Progenitor cell of endocrine pancreas (in vitro differentiated cells): ENCODE results near the gene PRR30. TPM values are rescaled to one million over a fixed set of nuclear protein-coding genes. Genes with fewer than 3 reads are reported as not detected.

Source experiments
- DNase-seq: peaks from one replicate; pipeline ENCODE4 v3.0.0; 2021; ENCODE audit warnings: low spot score; ENCODE audit not compliant: unreplicated experiment
- H3K27ac Mint-ChIP-seq: 2 replicates; pipeline ENCODE4 v1.8.0; 2021; ENCODE audit warnings: mild to moderate bottlenecking, moderate library complexity, mixed read lengths
- H3K27me3 Mint-ChIP-seq: 2 replicates; pipeline ENCODE4 v1.8.0; 2021; ENCODE audit warnings: mixed read lengths
- H3K36me3 Mint-ChIP-seq: 2 replicates; pipeline ENCODE4 v1.8.0; 2022; ENCODE audit warnings: mixed read lengths; ENCODE audit not compliant: insufficient read depth
- H3K4me1 Mint-ChIP-seq: 2 replicates; pipeline ENCODE4 v1.8.0; 2021; ENCODE audit warnings: low read depth, mixed read lengths
- H3K4me3 Mint-ChIP-seq: 2 replicates; pipeline ENCODE4 v1.8.0; 2021; ENCODE audit warnings: low read depth, mild to moderate bottlenecking, moderate library complexity, mixed read lengths
- H3K9me3 Mint-ChIP-seq: 2 replicates; pipeline ENCODE4 v1.8.0; 2021; ENCODE audit warnings: low read depth, mixed read lengths
- CTCF ChIP-seq: fragments of 200-600 bp; sonication (generic); IDR thresholded peaks from one replicate; pipeline ENCODE4 v1.5.0; 2021; ENCODE audit warnings: antibody characterized with exemption, mild to moderate bottlenecking; ENCODE audit not compliant: unreplicated experiment
- long read RNA-seq: library from polyadenylated mRNA; unstranded; transcript quantifications from one replicate; pipeline ENCODE4 v2.0.0, GENCODE V29; 2020
- total RNA-seq: library from RNA; stranded (reverse); gene quantifications from 2 replicates; pipeline ENCODE4 v1.2.1, GENCODE V29; 2021

Gene PRR30
- not detected in 2 replicates for total RNA-seq
- long read RNA-seq: 0 reads

- H3K27me3 Mint-ChIP-seq: peaks cover 7% of the 10 kb centered on the region
- no peak for TF ChIP-seq CTCF
- no peaks in the 10 kb centered on the region for H3K36me3 Mint-ChIP-seq
- no peaks in the 10 kb centered on the region for H3K9me3 Mint-ChIP-seq
- H3K4me3 Mint-ChIP-seq: no peak within 1 kb of the TSS
- H3K4me1 Mint-ChIP-seq: no peaks in the 10 kb centered on the region
- DNase-seq: no peak
- no peak within 1 kb of the TSS for H3K27ac Mint-ChIP-seq
Measured at GRCh38 chr2:27139310-27139709, at the start of gene PRR30. Gene PRR30 (minus strand): TSS chr2:27139410. CDS start chr2:27138329, 1,081 bp downstream.

GRCh38 chr2:27186613-27187345 lies 47.6 kb upstream of the PRR30 start:
- Mint-ChIP-seq H3K4me1 (no peaks in the 10 kb centered on the region), H3K27ac (no peak overlapping the region), H3K36me3 (no peaks in the 10 kb centered on the region), H3K27me3 (no peaks in the 10 kb centered on the region), H3K9me3 (no peaks in the 10 kb centered on the region), H3K4me3 (no peak overlapping the region)
- no peak for TF ChIP-seq CTCF
- DNase-seq: no peak

GRCh38 chr2:27185331-27186026 lies 46.3 kb upstream of the PRR30 start:
- no peaks in the 10 kb centered on the region for H3K27me3 Mint-ChIP-seq
- H3K36me3 Mint-ChIP-seq: no peaks in the 10 kb centered on the region
- H3K4me1 Mint-ChIP-seq: no peaks in the 10 kb centered on the region
- DNase-seq: no peak
- H3K4me3 Mint-ChIP-seq: no peak overlapping the region
- no peaks in the 10 kb centered on the region for H3K9me3 Mint-ChIP-seq
- no peak overlapping the region for H3K27ac Mint-ChIP-seq
- TF ChIP-seq CTCF: no peak

- DNase-seq: no peak
- no peaks in the 10 kb centered on the region for H3K27me3 Mint-ChIP-seq
- H3K4me1 Mint-ChIP-seq: no peaks in the 10 kb centered on the region
- no peaks in the 10 kb centered on the region for H3K36me3 Mint-ChIP-seq
- no peak overlapping the region for H3K27ac Mint-ChIP-seq
- H3K4me3 Mint-ChIP-seq: no peak overlapping the region
- H3K9me3 Mint-ChIP-seq: no peaks in the 10 kb centered on the region
- no peak for TF ChIP-seq CTCF
Measured at GRCh38 chr2:27184115-27184514, 44.9 kb upstream of the PRR30 start.

- Mint-ChIP-seq H3K4me3 (no peak overlapping the region), H3K4me1 (no peaks in the 10 kb centered on the region), H3K27ac (no peak overlapping the region), H3K36me3 (no peaks in the 10 kb centered on the region), H3K9me3 (no peaks in the 10 kb centered on the region), H3K27me3 (no peaks in the 10 kb centered on the region)
- DNase-seq: no peak
- no peak for TF ChIP-seq CTCF
Measured at GRCh38 chr2:27182346-27182745, 43.1 kb upstream of the PRR30 start.
